BJ (cell line): Measurements from ENCODE around the gene UGGT2. TPM values are rescaled to one million over a fixed set of nuclear protein-coding genes. Genes with fewer than 3 reads are reported as not detected.

Experiments
- CTCF ChIA-PET: fragments of 350-600 bp; formaldehyde crosslinking; extraction: SDS; loops from one replicate; lab custom pipeline; 2021; ENCODE audit warnings: antibody characterized with exemption, inconsistent platforms; lab: Yijun Ruan, JAX
- POLR2A ChIA-PET: fragments of 300-600 bp; sonication (Branson Sonifier 250); formaldehyde crosslinking; extraction: SDS; loops from one replicate; lab custom pipeline; 2021; ENCODE audit warnings: antibody characterized with exemption; lab: Charles Lee
- DNase-seq: peaks from one replicate; pipeline ENCODE4 v3.0.0-alpha.2; 2011; ENCODE audit warnings: low read depth
- H3K27me3 ChIP-seq: 2 replicates; pipeline ENCODE4 v1.6.0; 2011; ENCODE audit warnings: low read length; ENCODE audit not compliant: control insufficient read depth, insufficient read depth
- H3K36me3 ChIP-seq: 2 replicates; pipeline ENCODE4 v1.5.1; 2011; ENCODE audit warnings: low read length; ENCODE audit not compliant: control insufficient read depth, insufficient read depth
- H3K4me3 ChIP-seq: 2 replicates; pipeline ENCODE4 v1.5.1; 2011; ENCODE audit warnings: low read depth, mild to moderate bottlenecking, control low read depth, low read length
- CTCF ChIP-seq: IDR thresholded peaks from 2 replicates; pipeline ENCODE4 v1.5.1; 2011; ENCODE audit warnings: low read depth, mild to moderate bottlenecking, control low read depth, inconsistent platforms, low read length, moderate library complexity; ENCODE audit not compliant: insufficient read depth
- polyA plus RNA-seq: library from polyadenylated mRNA; depleted of rRNA; stranded (reverse); fragments of >200 nt; gene quantifications from 2 replicates; pipeline ENCODE4 v1.2.3, GENCODE V29; 2011

UGGT2 gene
- polyA plus RNA-seq, 1 experiment = 20.2 TPM

GRCh38 chr13:95955255-95955654, 97.9 kb downstream of the UGGT2 start:
- TF ChIP-seq CTCF = no peak

GRCh38 chr13:95954266-95954665, 98.9 kb downstream of the UGGT2 start:
- no peak for DNase-seq
- Histone ChIP-seq H3K36me3 (no peaks in the 10 kb centered on the region), H3K27me3 (no peaks in the 10 kb centered on the region), H3K4me3 (no peak overlapping the region)
- POLR2A ChIA-PET = no interaction called here
- TF ChIP-seq CTCF = no peak
- CTCF ChIA-PET = no interaction called here

More at GRCh38 chr13:95955255-95955654, 97.9 kb downstream of the UGGT2 start:
- no peaks in the 10 kb centered on the region for H3K27me3 ChIP-seq
- CTCF ChIA-PET = no interaction called here
- no peaks in the 10 kb centered on the region for H3K36me3 ChIP-seq
- DNase-seq = no peak
- POLR2A ChIA-PET = no interaction called here
- no peak overlapping the region for H3K4me3 ChIP-seq

GRCh38 chr13:95950103-95950502, 103.1 kb downstream of the UGGT2 start:
- TF ChIP-seq CTCF = no peak
- Histone ChIP-seq H3K27me3 (no peaks in the 10 kb centered on the region), H3K36me3 (peaks cover 2% of the 10 kb centered on the region; the same call in 1 of the 2 replicates), H3K4me3 (no peak overlapping the region)
- POLR2A ChIA-PET = no interaction called here
- no peak for DNase-seq
- CTCF ChIA-PET = interaction anchor here (1.3 kb wide), 1 partner anchor 16 kb away, joined by 3 read pairs; no protein-coding TSS in a partner anchor

- H3K36me3 ChIP-seq = peaks cover 2% of the 10 kb centered on the region; the same call in 1 of the 2 replicates
- ChIA-PET CTCF (no interaction called here), POLR2A (no interaction called here)
- H3K4me3 ChIP-seq = no peak overlapping the region
- no peak for TF ChIP-seq CTCF
- no peaks in the 10 kb centered on the region for H3K27me3 ChIP-seq
- DNase-seq = no peak
Measured at GRCh38 chr13:95948656-95949055, 104.5 kb downstream of the UGGT2 start.

- H3K36me3 ChIP-seq = peaks cover 8% of the 10 kb centered on the region
- POLR2A ChIA-PET = no interaction called here
- no peaks in the 10 kb centered on the region for H3K27me3 ChIP-seq
- H3K4me3 ChIP-seq = no peak overlapping the region
- CTCF ChIA-PET = interaction anchor here (1.1 kb wide), 1 partner anchor 10 kb away, joined by 3 read pairs; no protein-coding TSS in a partner anchor
- no peak for TF ChIP-seq CTCF
- no peak for DNase-seq
Measured at GRCh38 chr13:95937714-95938320, 115.4 kb downstream of the UGGT2 start.
